Renal cortical epithelial cell (primary cell): ENCODE measurements around the gene NTF4. TPM values are rescaled to one million over a fixed set of nuclear protein-coding genes. Genes with fewer than 3 reads are reported as not detected.
"Not testable (repeated sequence)": the region's sequence is repeated elsewhere in the genome, so short reads cannot be mapped to it uniquely, and the experiment has no call there.

Experiments used
- DNase-seq: peaks from one replicate; pipeline ENCODE4 v3.0.0-alpha.2; 2011; ENCODE audit warnings: low read depth
- total RNA-seq: library from RNA; depleted of rRNA; stranded (reverse); fragments of >200 nt; gene quantifications from 2 replicates; pipeline ENCODE4 v1.2.3, GENCODE V29; 2014

Gene NTF4
- total RNA-seq, 1 donor from 2014 or later, result 0.25 TPM

GRCh38 chr19:49022116-49022515, 42.5 kb downstream of the NTF4 start:
- DNase-seq, result no peak

- DNase-seq, result peak; percentile 43
These were observed 43.4 kb downstream of the NTF4 start for GRCh38 chr19:49020931-49021895.

GRCh38 chr19:49020342-49020741, 44.3 kb downstream of the NTF4 start:
- no peak for DNase-seq

GRCh38 chr19:49019242-49019932, 45.2 kb downstream of the NTF4 start:
- DNase-seq, result no peak

GRCh38 chr19:49018388-49019241, 46.0 kb downstream of the NTF4 start:
- not testable (repeated sequence) for DNase-seq

- no peak for DNase-seq
These were observed 46.8 kb downstream of the NTF4 start for GRCh38 chr19:49017666-49018351.

GRCh38 chr19:49017041-49017665, 47.5 kb downstream of the NTF4 start, which contains the start of gene LHB:
Gene LHB, minus strand, starts transcription at chr19:49017091. Its CDS starts 10 bp downstream, at chr19:49017081.
- DNase-seq, result no peak

- DNase-seq, result no peak
These were observed 48.4 kb downstream of the NTF4 start for GRCh38 chr19:49016067-49016839.

- no peak for DNase-seq
These were observed 49.8 kb downstream of the NTF4 start for GRCh38 chr19:49014870-49015255.

GRCh38 chr19:49014123-49014869, 50.3 kb downstream of the NTF4 start:
- DNase-seq, result no peak

- no peak for DNase-seq
These were observed 53.4 kb downstream of the NTF4 start for GRCh38 chr19:49011194-49011593.

Other genes starting within 250 kb of the NTF4 start
- gene HSD17B14, start 228.3 kb downstream of the NTF4 start, total RNA-seq, result 0.60 and 1.7 TPM in 2 replicates
- 6.8 and 14.4 TPM in 2 replicates for gene PLEKHA4, start 196.2 kb downstream of the NTF4 start, total RNA-seq
- gene PPP1R15A, start 192.4 kb downstream of the NTF4 start, total RNA-seq, result 28.1 and 29.9 TPM in 2 replicates
- gene TULP2, start 166.1 kb downstream of the NTF4 start, total RNA-seq, result 0.10 TPM in 1 of 2 replicates, not detected in the other
- gene NUCB1, start 164.5 kb downstream of the NTF4 start, total RNA-seq, result 100 and 287 TPM in 2 replicates
- gene DHDH, start 131.1 kb downstream of the NTF4 start, total RNA-seq, result 0.10 and 1.7 TPM in 2 replicates
- 101 and 135 TPM in 2 replicates for gene BAX, start 109.9 kb downstream of the NTF4 start, total RNA-seq
- gene FTL, start 99.5 kb downstream of the NTF4 start, total RNA-seq, result 1,420 and 1,436 TPM in 2 replicates
- 42.9 and 72.1 TPM in 2 replicates for gene GYS1, start 71.5 kb downstream of the NTF4 start, total RNA-seq
- 170 and 313 TPM in 2 replicates for gene RUVBL2, start 70.9 kb downstream of the NTF4 start, total RNA-seq
- gene LHB, start 47.7 kb downstream of the NTF4 start, total RNA-seq, result 0.25 TPM in 1 of 2 replicates, not detected in the other
- not detected in 2 replicates for gene CGB3, start 40.5 kb downstream of the NTF4 start, total RNA-seq
- 1.0 TPM in 1 of 2 replicates, not detected in the other for gene CGB2, start 32.9 kb downstream of the NTF4 start, total RNA-seq
- 1.4 TPM in 1 of 2 replicates, not detected in the other for gene CGB1, start 27.9 kb downstream of the NTF4 start, total RNA-seq
- gene CGB5, start 21.0 kb downstream of the NTF4 start, total RNA-seq, result not detected in 2 replicates
- 1.2 TPM in 1 of 2 replicates, not detected in the other for gene CGB8, start 15.7 kb downstream of the NTF4 start, total RNA-seq
- 0.25 and 0.35 TPM in 2 replicates for gene CGB7, start 7.1 kb downstream of the NTF4 start, total RNA-seq
- not detected in 2 replicates for gene KCNA7, start 7.9 kb upstream of the NTF4 start, total RNA-seq
- 82.8 and 138 TPM in 2 replicates for gene SNRNP70, start 20.6 kb upstream of the NTF4 start, total RNA-seq
- 2.5 and 7.5 TPM in 2 replicates for gene LIN7B, start 49.6 kb upstream of the NTF4 start, total RNA-seq
- gene C19orf73, start 54.3 kb upstream of the NTF4 start, total RNA-seq, result 0.45 TPM in 1 of 2 replicates, not detected in the other
- 2.6 and 3.6 TPM in 2 replicates for gene PPFIA3, start 54.7 kb upstream of the NTF4 start, total RNA-seq
- not detected in 2 replicates for gene HRC, start 90.6 kb upstream of the NTF4 start, total RNA-seq
- gene TRPM4, start 93.0 kb upstream of the NTF4 start, total RNA-seq, result 15.3 and 30.4 TPM in 2 replicates